Gastrocnemius medialis (tissue), 4 donors: ENCODE data around the gene GAB2. TPM values are rescaled to one million over a fixed set of nuclear protein-coding genes. Genes with fewer than 3 reads are reported as not detected.

Source experiments
- ATAC-seq, 2 donors: fragments of 150-250 bp; one replicate each; pipeline ENCODE4 v1.9.1; 2016
- DNase-seq, 2 donors: peaks; one replicate each; pipeline ENCODE4 v3.0.0-alpha.2; 2019
- H3K27ac ChIP-seq, 4 donors: fragments of 200-600 bp; sonication (generic); 1 replicate in 1 of 4; 2 replicates in 3 of 4; pipeline ENCODE4 v1.5.1; 2016 to 2018; ENCODE audit warnings: mild to moderate bottlenecking in 2 of 4, moderate library complexity in 1 of 4
- H3K27me3 ChIP-seq, 3 donors: fragments of 200-600 bp; sonication (generic) in 2 of 3; 1 replicate in 1 of 3; 2 replicates in 2 of 3; pipeline versions ENCODE4 v1.5.1 to v1.6.0; 2016 to 2019; ENCODE audit warnings: mild to moderate bottlenecking in 1 of 3, moderate library complexity in 1 of 3
- H3K36me3 ChIP-seq, 2 donors: fragments of 200-600 bp; sonication (generic) in 1 of 2; one replicate each; pipeline ENCODE4 v1.5.1; 2017 to 2018
- H3K4me1 ChIP-seq, 2 donors: fragments of 200-600 bp; sonication (generic) in 1 of 2; one replicate each; pipeline ENCODE4 v1.5.1; 2016 to 2017; ENCODE audit warnings: mild to moderate bottlenecking in 2 of 2
- H3K4me3 ChIP-seq, 4 donors: fragments of 200-600 bp; sonication (generic) in 3 of 4; 1 replicate in 1 of 4; 2 replicates in 3 of 4; pipeline ENCODE4 v1.5.1; 2016 to 2019; ENCODE audit warnings: mild to moderate bottlenecking in 2 of 4
- H3K9me3 ChIP-seq, 3 donors: fragments of 200-600 bp; sonication (generic) in 2 of 3; 1 replicate in 1 of 3; 2 replicates in 2 of 3; pipeline ENCODE4 v1.5.1; 2016 to 2019
- POLR2A ChIP-seq, 2 donors: fragments of 450-650 bp; IDR thresholded peaks; one replicate each; pipeline ENCODE4 v1.6.1; 2017; ENCODE audit warnings: antibody characterized with exemption in 2 of 2, mild to moderate bottlenecking in 2 of 2, moderate library complexity in 2 of 2
- in situ Hi-C, 4 donors: fragments of 200-750 bp; cut with MboI; loops; one replicate each; pipeline versions ENCODE4 v1.15.0 to v1.8.0; 2017; ENCODE audit warnings: low sequenced_read_pairs in 4 of 4
- intact Hi-C: fragments of 100-400 bp; cut with DNase I; formaldehyde crosslinking; loops from one replicate; pipeline ENCODE4 v1.15.1; 2023; ENCODE audit warnings: low total_unique reads
- total RNA-seq, 4 donors: library from RNA; depleted of rRNA; stranded (reverse); fragments of >200 nt; gene quantifications; one replicate each; pipeline versions ENCODE4 v1.1.0 to v1.2.3, GENCODE V29; 2016
- TF ChIP-seq, protein P1 (sequence below), 5 experiments: fragments of 450-650 bp in 3 of 5; fragments of 200-600 bp in 2 of 5; sonication (generic) in 2 of 5; IDR thresholded peaks in 4 of 5; conservative IDR thresholded peaks in 1 of 5; 1 replicate in 4 of 5; 2 replicates in 1 of 5; pipeline ENCODE4 v1.5.1; 2016 to 2019; ENCODE audit warnings: antibody characterized with exemption in 5 of 5, mild to moderate bottlenecking in 3 of 5, moderate library complexity in 3 of 5

GAB2 gene
- total RNA-seq, 4 donors from 2014 or later: 4.9 to 68.0 (median 25.8) TPM

DNA sequence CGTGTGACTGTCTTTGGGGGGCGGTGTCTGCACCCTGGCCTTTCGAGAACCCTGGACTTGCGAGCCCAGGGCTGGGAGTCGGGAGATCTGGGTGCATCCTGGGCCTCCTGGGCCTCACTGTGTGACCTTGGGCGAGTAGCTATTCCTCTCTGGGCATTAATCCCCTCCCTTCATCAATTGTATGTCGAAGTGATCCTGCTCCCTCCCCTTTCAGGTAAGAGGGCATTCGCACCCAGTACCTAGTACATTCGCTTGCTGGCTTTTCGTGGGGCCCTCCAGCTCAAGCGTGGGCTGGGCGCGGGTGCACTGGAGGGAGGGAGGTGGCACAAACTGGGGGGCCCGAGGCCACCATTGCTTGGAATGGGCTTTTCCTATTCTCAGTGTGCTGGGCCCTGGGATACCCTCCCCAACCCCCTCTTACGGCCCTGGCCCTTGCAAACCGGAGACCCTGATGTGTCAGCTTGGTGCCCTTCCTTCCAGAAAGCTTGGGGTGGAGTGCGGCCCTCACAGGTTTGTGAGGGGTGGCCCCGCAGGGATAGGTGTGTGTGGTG is 228.4 kb downstream of the GAB2 start:
- TF ChIP-seq POLR2A (IDR thresholded peaks at IDR 0.05): no peak
- TF ChIP-seq, protein P1, sequence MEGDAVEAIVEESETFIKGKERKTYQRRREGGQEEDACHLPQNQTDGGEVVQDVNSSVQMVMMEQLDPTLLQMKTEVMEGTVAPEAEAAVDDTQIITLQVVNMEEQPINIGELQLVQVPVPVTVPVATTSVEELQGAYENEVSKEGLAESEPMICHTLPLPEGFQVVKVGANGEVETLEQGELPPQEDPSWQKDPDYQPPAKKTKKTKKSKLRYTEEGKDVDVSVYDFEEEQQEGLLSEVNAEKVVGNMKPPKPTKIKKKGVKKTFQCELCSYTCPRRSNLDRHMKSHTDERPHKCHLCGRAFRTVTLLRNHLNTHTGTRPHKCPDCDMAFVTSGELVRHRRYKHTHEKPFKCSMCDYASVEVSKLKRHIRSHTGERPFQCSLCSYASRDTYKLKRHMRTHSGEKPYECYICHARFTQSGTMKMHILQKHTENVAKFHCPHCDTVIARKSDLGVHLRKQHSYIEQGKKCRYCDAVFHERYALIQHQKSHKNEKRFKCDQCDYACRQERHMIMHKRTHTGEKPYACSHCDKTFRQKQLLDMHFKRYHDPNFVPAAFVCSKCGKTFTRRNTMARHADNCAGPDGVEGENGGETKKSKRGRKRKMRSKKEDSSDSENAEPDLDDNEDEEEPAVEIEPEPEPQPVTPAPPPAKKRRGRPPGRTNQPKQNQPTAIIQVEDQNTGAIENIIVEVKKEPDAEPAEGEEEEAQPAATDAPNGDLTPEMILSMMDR (IDR thresholded peaks at IDR 0.05 in 4 of 5, conservative IDR thresholded peaks at IDR 0.05 in 1 of 5): no peak
- ATAC-seq (no peak), DNase-seq (no peak)
- in situ Hi-C loops: no loop called here
- Histone ChIP-seq H3K27me3 (no peaks in the 10 kb centered on the region), H3K27ac (peak overlapping the region; percentile 71 to 94 (median 86)), H3K4me1 (peaks cover 37 to 49% of the 10 kb centered on the region in 2 donors), H3K36me3 (no peaks in the 10 kb centered on the region), H3K9me3 (no peaks in the 10 kb centered on the region), H3K4me3 (peak overlapping the region; percentile 63 to 100 (median 99))
- intact Hi-C loops: loop anchor here (2.0 kb wide), 2 partner anchors 40 to 194 kb away; partner anchors contain the start of gene INTS4

DNA sequence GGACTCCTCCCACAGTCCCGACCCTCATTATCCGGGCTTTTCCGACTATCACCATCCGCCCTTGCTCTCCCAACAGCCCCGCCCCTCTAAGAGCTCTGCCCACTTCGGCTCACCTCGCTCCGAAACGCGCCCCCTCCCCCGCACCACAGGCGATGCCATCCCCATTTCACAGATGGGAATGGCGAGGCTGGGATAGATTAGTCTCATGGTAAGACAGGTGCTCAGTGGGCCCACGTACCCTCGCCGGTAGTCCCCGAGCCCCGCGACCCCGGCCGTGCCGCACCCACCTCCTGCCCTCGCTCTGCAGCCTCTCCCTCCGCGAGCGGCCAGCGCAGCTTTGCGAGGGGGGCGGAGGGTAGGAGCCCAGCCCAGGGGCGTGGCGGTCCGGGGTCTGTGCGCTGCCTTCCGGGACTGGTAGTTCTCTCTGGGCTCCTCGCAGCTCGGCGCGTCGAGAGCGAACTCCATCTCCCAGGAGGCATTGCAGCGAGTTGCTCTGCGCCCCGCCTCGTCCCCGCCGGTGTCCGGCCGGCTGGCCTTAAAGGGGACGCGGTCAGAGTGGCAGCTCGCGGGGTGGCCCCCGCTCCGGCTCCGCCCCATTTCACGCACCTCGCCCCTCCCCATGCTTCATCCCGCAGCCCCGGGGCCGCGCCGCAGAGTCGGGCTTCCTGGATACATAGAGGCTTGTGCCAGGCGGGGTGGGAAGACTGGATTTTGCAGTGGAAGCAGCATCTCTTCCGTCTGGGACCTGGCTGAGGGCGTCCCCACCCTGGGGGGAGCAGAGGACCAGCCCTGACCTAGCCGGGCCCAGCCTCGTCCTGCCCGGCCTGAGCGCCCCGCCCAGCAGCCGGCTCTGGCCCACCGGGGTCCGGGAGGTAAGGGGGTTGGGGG is 229.1 kb downstream of the GAB2 start, which contains the start of the genes KCTD21 and USP35:
Gene KCTD21 (minus strand): TSS at position 341 of the 888 bp plus-strand sequence. CDS start 14,072 bp downstream, outside the sequence.
Gene USP35 (plus strand): TSS at position 634 of the 888 bp plus-strand sequence. CDS start 7,327 bp downstream, outside the sequence.
- peak; percentile 80 to 90 for TF ChIP-seq POLR2A (IDR thresholded peaks at IDR 0.05)
- TF ChIP-seq, protein P1 (IDR thresholded peaks at IDR 0.05 in 4 of 5, conservative IDR thresholded peaks at IDR 0.05 in 1 of 5): no peak
- DNase-seq (peak; percentile 96), ATAC-seq (peak; percentile 88 to 92)
- Histone ChIP-seq H3K4me3 (peak within 1 kb of the TSS; percentile 63 to 100 (median 99)), H3K4me1 (peaks cover 37 to 49% of the 10 kb centered on the region in 2 donors), H3K36me3 (no peaks in the 10 kb centered on the region), H3K27ac (peak within 1 kb of the TSS; percentile 71 to 94 (median 86)), H3K9me3 (no peaks in the 10 kb centered on the region), H3K27me3 (no peaks in the 10 kb centered on the region)
- in situ Hi-C loops (no loop called here), intact Hi-C loops (loop anchor here (1.0 to 2.0 kb wide), 4 partner anchors 40 to 229 kb away; partner anchors contain the start of genes ALG8, GAB2 and INTS4)

DNA sequence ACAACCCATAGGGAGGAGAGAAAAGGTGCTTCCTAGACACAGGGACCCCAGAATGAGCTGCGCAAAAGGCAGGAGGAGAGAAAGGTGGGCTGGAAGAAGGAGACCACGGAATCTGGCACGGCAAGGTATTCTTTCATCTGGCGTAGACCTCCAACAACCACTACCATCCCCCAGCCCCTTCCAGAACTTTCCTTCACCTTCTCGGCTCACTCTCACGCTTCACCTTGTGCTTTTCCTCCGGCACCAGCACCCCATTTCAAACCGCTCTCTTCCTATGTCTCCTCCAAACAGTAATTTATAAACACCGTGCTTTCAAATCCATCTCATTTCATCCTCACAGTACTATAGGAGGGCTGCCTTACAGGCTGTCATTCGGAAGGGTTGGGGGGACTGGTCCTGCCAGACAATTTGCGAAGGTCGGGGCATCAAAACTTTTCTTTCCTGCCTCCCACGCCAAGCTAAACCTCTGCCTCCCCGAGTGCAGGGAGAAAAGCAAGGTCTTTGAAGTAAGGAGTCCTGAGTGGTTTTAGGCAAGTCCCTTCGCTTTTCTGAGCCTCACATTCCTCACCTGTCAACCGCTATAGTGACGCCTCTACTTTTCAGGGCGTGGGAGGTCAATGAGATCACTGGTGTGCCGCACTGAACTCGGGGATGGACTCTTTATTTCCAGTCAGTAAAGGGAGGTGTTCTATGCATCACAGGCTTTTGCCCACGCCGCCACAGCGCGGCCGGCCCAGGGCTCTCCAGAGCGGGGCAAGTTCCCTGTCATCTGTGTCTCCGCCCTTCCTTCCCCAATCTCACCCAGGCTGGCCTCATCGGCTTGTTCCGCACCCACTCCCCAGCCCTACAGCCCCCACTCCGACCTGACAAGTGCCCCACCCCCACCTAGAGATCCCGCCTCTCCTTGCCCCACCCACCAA is 230.0 kb downstream of the GAB2 start:
- Histone ChIP-seq H3K4me3 (peak overlapping the region; percentile 63 to 100 (median 99)), H3K27ac (peak overlapping the region; percentile 71 to 94 (median 86)), H3K4me1 (peaks cover 33 to 45% of the 10 kb centered on the region in 2 donors), H3K27me3 (no peaks in the 10 kb centered on the region), H3K9me3 (no peaks in the 10 kb centered on the region), H3K36me3 (no peaks in the 10 kb centered on the region)
- intact Hi-C loops: loop anchor here (1.0 to 2.0 kb wide), 4 partner anchors 39 to 230 kb away; partner anchors contain the start of genes ALG8, GAB2 and INTS4
- in situ Hi-C loops: no loop called here
- no peak for TF ChIP-seq POLR2A (IDR thresholded peaks at IDR 0.05)
- TF ChIP-seq, protein P1 (IDR thresholded peaks at IDR 0.05 in 4 of 5, conservative IDR thresholded peaks at IDR 0.05 in 1 of 5): no peak
- ATAC-seq (peak; percentile 10 to 20), DNase-seq (no peak)

DNA sequence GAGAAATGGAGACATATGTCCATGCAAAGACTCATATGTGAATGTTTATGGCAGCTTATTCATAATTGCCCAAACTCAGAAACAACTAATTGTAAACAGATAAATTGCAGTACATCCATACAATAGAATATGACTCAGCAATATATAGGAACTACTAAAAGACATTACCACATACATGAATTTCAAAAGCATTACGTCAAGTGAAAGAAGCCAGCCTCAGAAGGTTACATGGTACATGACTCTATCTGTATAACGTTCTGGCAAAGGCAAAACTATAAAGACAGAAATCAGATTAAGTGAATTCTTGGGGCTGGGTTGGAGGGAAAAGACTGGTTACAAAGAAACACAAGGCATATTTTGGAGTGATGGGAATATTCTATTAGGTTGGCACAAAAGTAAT is 236.4 kb downstream of the GAB2 start:
- Histone ChIP-seq H3K36me3 (no peaks in the 10 kb centered on the region), H3K4me1 (no peaks in the 10 kb centered on the region), H3K27ac (no peak overlapping the region), H3K4me3 (no peak overlapping the region), H3K9me3 (no peaks in the 10 kb centered on the region), H3K27me3 (no peaks in the 10 kb centered on the region)
- intact Hi-C loops (no loop called here), in situ Hi-C loops (no loop called here)
- no peak for ATAC-seq
- no peak for DNase-seq
- TF ChIP-seq, protein P1 (IDR thresholded peaks at IDR 0.05 in 4 of 5, conservative IDR thresholded peaks at IDR 0.05 in 1 of 5): no peak
- TF ChIP-seq POLR2A (IDR thresholded peaks at IDR 0.05): no peak
